ENCODE measurements around the gene TMEM253. TPM values are rescaled to one million over a fixed set of nuclear protein-coding genes. Genes with fewer than 3 reads are reported as not detected.

TMEM253 gene
- total and polyA plus RNA-seq, 2 experiments from 2014 or later = 0.59 to 0.95 TPM

DNA sequence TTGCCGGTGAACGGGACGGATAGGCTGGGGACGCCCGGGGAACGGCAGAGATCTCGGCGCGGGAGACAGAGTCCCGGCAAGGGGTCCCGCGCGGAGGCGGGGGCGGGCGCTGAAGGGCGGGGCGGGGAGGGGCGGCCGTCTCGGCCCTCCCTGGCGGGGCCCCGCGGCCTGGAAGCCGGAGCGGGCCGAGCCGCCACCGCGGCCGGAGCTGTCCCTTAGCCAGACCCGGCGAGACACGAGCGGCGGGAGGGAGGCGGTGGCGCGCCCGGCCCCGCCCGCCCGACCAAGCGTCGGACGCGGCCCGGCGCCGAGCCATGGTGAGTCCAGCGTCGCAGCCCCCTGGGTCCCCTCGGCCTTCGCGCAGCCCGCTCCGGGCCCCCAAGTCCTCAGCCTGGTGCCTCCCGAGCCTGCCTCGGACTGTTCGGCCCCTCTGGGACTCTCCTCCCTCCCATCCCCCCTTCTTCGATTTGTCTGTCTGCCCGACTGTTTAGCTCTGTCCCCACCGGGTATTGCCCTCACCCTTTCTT is 30.7 kb upstream of the TMEM253 start, which contains the start of gene ARHGEF40 (continued):
- TF ChIP-seq, protein P1, sequence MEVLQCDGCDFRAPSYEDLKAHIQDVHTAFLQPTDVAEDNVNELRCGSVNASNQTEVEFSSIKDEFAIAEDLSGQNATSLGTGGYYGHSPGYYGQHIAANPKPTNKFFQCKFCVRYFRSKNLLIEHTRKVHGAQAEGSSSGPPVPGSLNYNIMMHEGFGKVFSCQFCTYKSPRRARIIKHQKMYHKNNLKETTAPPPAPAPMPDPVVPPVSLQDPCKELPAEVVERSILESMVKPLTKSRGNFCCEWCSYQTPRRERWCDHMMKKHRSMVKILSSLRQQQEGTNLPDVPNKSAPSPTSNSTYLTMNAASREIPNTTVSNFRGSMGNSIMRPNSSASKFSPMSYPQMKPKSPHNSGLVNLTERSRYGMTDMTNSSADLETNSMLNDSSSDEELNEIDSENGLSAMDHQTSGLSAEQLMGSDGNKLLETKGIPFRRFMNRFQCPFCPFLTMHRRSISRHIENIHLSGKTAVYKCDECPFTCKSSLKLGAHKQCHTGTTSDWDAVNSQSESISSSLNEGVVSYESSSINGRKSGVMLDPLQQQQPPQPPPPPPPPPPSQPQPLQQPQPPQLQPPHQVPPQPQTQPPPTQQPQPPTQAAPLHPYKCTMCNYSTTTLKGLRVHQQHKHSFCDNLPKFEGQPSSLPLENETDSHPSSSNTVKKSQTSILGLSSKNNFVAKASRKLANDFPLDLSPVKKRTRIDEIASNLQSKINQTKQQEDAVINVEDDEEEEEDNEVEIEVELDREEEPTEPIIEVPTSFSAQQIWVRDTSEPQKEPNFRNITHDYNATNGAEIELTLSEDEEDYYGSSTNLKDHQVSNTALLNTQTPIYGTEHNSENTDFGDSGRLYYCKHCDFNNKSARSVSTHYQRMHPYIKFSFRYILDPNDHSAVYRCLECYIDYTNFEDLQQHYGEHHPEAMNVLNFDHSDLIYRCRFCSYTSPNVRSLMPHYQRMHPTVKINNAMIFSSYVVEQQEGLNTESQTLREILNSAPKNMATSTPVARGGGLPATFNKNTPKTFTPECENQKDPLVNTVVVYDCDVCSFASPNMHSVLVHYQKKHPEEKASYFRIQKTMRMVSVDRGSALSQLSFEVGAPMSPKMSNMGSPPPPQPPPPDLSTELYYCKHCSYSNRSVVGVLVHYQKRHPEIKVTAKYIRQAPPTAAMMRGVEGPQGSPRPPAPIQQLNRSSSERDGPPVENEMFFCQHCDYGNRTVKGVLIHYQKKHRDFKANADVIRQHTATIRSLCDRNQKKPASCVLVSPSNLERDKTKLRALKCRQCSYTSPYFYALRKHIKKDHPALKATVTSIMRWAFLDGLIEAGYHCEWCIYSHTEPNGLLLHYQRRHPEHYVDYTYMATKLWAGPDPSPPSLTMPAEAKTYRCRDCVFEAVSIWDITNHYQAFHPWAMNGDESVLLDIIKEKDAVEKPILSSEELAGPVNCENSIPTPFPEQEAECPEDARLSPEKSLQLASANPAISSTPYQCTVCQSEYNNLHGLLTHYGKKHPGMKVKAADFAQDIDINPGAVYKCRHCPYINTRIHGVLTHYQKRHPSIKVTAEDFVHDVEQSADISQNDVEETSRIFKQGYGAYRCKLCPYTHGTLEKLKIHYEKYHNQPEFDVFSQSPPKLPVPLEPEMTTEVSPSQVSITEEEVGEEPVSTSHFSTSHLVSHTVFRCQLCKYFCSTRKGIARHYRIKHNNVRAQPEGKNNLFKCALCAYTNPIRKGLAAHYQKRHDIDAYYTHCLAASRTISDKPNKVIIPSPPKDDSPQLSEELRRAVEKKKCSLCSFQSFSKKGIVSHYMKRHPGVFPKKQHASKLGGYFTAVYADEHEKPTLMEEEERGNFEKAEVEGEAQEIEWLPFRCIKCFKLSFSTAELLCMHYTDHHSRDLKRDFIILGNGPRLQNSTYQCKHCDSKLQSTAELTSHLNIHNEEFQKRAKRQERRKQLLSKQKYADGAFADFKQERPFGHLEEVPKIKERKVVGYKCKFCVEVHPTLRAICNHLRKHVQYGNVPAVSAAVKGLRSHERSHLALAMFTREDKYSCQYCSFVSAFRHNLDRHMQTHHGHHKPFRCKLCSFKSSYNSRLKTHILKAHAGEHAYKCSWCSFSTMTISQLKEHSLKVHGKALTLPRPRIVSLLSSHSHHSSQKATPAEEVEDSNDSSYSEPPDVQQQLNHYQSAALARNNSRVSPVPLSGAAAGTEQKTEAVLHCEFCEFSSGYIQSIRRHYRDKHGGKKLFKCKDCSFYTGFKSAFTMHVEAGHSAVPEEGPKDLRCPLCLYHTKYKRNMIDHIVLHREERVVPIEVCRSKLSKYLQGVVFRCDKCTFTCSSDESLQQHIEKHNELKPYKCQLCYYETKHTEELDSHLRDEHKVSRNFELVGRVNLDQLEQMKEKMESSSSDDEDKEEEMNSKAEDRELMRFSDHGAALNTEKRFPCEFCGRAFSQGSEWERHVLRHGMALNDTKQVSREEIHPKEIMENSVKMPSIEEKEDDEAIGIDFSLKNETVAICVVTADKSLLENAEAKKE (CRISPR knock-in tag; IDR thresholded peaks at IDR 0.05) = no peak

DNA sequence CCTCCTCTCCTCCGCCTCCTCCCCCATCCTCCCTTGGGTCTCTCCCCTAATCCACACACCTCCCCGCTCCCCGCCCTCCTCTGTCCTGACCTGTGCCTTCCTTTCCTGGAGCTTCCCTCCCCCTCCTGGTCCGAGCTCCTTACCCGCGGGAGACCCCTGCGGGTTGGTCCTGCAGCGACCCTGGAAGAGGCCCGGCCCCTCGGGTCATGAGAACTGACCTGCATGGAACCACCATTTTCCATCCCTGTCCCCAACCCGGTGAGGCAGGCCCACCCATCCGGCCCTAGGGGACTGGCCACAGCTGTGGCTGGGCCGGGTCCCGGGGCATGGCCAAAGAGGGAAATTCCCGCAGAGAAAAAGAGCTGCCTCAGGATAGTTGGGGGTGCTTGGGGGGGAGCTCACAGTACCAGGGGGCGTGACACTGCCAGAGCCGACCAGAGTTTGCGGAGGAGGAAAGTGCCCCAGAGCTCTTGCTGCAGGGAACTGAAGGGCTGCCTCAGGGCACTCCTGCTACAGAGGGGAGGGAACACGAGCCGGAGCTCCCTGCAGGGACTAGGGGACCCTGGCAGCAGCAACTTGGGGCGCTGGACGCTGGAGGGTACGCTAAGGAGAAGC is 30.1 kb upstream of the TMEM253 start:
- DNase-seq (ENCODE audit: low spot score) (peak; percentile 82), ATAC-seq (peak; percentile 18)
- Mint-ChIP-seq H3K36me3 (ENCODE audit: low read depth) (peaks cover 32% of the 10 kb centered on the region), H3K27ac (peak overlapping the region; percentile 96), H3K27me3 (ENCODE audit: insufficient read depth, low read depth, poor library complexity) (peaks cover 23% of the 10 kb centered on the region), H3K4me3 (peak overlapping the region; percentile 97), H3K9me3 (no peaks in the 10 kb centered on the region; the same call in 1 of the 3 replicates), H3K4me1 (peaks cover 35% of the 10 kb centered on the region)
- Histone ChIP-seq H2AFZ (peak overlapping the region; percentile 69), H3K27me3 (ENCODE audit: insufficient read depth) (peaks cover 27% of the 10 kb centered on the region), H3K4me3 (peak overlapping the region; percentile 95), H3K9me2 (ENCODE audit: insufficient read depth) (no peaks in the 10 kb centered on the region), H3K4me1 (ENCODE audit: insufficient read depth) (peaks cover 13% of the 10 kb centered on the region), H3K4me2 (peak overlapping the region; percentile 98), H3K36me3 (ENCODE audit: insufficient read depth) (peaks cover 4% of the 10 kb centered on the region; the same call in 1 of the 2 replicates), H3K27ac (ENCODE audit: low read depth) (peak overlapping the region; percentile 92), H3F3A (replicated peaks; ENCODE audit: low read depth) (peaks cover 17% of the 10 kb centered on the region), H3K79me2 (replicated peaks; ENCODE audit: insufficient read depth) (peaks cover 6% of the 10 kb centered on the region), H4K20me1 (replicated peaks; ENCODE audit: insufficient read depth) (no peaks in the 10 kb centered on the region; the same call in 1 of the 2 replicates)
- TF ChIP-seq, protein P2, sequence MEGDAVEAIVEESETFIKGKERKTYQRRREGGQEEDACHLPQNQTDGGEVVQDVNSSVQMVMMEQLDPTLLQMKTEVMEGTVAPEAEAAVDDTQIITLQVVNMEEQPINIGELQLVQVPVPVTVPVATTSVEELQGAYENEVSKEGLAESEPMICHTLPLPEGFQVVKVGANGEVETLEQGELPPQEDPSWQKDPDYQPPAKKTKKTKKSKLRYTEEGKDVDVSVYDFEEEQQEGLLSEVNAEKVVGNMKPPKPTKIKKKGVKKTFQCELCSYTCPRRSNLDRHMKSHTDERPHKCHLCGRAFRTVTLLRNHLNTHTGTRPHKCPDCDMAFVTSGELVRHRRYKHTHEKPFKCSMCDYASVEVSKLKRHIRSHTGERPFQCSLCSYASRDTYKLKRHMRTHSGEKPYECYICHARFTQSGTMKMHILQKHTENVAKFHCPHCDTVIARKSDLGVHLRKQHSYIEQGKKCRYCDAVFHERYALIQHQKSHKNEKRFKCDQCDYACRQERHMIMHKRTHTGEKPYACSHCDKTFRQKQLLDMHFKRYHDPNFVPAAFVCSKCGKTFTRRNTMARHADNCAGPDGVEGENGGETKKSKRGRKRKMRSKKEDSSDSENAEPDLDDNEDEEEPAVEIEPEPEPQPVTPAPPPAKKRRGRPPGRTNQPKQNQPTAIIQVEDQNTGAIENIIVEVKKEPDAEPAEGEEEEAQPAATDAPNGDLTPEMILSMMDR (conservative IDR thresholded peaks at IDR 0.05; ENCODE audit: low read depth in 2 of 2) = peak; percentile 16 to 34; a peak in 1 of 4 replicates
- no peak for TF ChIP-seq JUNB (IDR thresholded peaks at IDR 0.05; ENCODE audit: unreplicated experiment)

Data from GM23338 (cell line).